ENCODE measurements around the gene KLK10. TPM values are rescaled to one million over a fixed set of nuclear protein-coding genes. Genes with fewer than 3 reads are reported as not detected.

The KLK10 gene
- total and polyA plus RNA-seq, 2 donors (not counting 3 experiments of a cell fraction or from before 2014, with no cell fraction given), result not detected

DNA sequence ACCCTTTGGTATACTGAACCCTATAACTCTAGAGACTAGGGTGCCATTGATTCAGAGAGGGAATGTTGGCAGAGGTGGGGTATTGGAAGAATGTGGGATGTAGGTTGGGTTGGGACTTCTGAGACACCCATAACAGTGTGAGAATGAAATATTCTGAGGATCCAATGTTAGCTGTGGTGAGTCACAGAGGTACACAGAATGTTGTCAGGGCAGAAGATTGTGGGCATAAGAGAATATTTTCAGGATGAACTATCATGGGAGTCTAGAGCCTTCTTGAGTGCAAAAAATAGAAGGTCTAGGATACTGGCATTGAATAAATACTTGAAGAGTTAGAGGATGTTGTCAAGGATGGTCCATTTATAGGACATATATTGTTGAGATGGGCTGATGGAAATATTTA is 36.4 kb upstream of the KLK10 start:
- H3K9me1 ChIP-seq (replicated peaks; ENCODE audit: control insufficient read depth, extremely low read depth, insufficient read depth, low read length), result no peaks in the 10 kb centered on the region
- H3K27ac ChIP-seq (ENCODE audit: insufficient read depth, low read depth, low read length), result no peak overlapping the region
- BruUV-seq (replicated peaks), result no TSS peak
- no peaks in the 10 kb centered on the region for H3K4me1 ChIP-seq (ENCODE audit: control insufficient read depth, extremely low read depth, insufficient read depth, low read length)
- H3K9ac ChIP-seq (replicated peaks; ENCODE audit: extremely low read depth, insufficient read depth, low read length), result no peak overlapping the region
- no peak for FAIRE-seq
- TF ChIP-seq POLR2A (IDR thresholded peaks at IDR 0.05; ENCODE audit: low read depth, low read length) (no peak), GATA2 (IDR thresholded peaks at IDR 0.05; ENCODE audit: insufficient read depth, insufficient read length, low read depth, low read length) (no peak), FOS (IDR thresholded peaks at IDR 0.05; ENCODE audit: borderline replicate concordance, insufficient read depth, low read length) (no peak), POLR2AphosphoS5 (IDR thresholded peaks at IDR 0.05; ENCODE audit: insufficient read depth, low read depth, low read length) (no peak), EZH2 (IDR thresholded peaks at IDR 0.05; ENCODE audit: borderline replicate concordance, low read depth, low read length, severe bottlenecking) (no peak), MYC (IDR thresholded peaks at IDR 0.05; ENCODE audit: low read depth, low read length) (no peak), JUN (IDR thresholded peaks at IDR 0.05; ENCODE audit: borderline replicate concordance, insufficient read depth, insufficient read length, low read depth) (no peak)
- TF ChIP-seq, protein P1, sequence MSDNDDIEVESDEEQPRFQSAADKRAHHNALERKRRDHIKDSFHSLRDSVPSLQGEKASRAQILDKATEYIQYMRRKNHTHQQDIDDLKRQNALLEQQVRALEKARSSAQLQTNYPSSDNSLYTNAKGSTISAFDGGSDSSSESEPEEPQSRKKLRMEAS (IDR thresholded peaks at IDR 0.05; ENCODE audit: insufficient read depth, insufficient read length), result no peak
- TF ChIP-seq, protein P2, sequence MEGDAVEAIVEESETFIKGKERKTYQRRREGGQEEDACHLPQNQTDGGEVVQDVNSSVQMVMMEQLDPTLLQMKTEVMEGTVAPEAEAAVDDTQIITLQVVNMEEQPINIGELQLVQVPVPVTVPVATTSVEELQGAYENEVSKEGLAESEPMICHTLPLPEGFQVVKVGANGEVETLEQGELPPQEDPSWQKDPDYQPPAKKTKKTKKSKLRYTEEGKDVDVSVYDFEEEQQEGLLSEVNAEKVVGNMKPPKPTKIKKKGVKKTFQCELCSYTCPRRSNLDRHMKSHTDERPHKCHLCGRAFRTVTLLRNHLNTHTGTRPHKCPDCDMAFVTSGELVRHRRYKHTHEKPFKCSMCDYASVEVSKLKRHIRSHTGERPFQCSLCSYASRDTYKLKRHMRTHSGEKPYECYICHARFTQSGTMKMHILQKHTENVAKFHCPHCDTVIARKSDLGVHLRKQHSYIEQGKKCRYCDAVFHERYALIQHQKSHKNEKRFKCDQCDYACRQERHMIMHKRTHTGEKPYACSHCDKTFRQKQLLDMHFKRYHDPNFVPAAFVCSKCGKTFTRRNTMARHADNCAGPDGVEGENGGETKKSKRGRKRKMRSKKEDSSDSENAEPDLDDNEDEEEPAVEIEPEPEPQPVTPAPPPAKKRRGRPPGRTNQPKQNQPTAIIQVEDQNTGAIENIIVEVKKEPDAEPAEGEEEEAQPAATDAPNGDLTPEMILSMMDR (IDR thresholded peaks at IDR 0.05; ENCODE audit: extremely low read depth in 1 of 2, insufficient read depth in 1 of 2, low read depth in 1 of 2, low read length in 2 of 2), result no peak
- H3K9me3 ChIP-seq (replicated peaks; ENCODE audit: control insufficient read depth, insufficient read depth, low read length), result no peaks in the 10 kb centered on the region
- H3K36me3 ChIP-seq (ENCODE audit: control insufficient read depth in 2 of 2, extremely low read depth in 1 of 2, insufficient read depth in 2 of 2, low read length in 2 of 2), result no peaks in the 10 kb centered on the region
- DNase-seq (ENCODE audit: low read depth, low spot score), result no peak
- H3K4me2 ChIP-seq (ENCODE audit: insufficient read depth, low read length), result no peak overlapping the region
- CTCF ChIA-PET, result no interaction called here
- no peaks in the 10 kb centered on the region for H3K79me2 ChIP-seq (ENCODE audit: control insufficient read depth, insufficient read depth, low read length)
- no peaks in the 10 kb centered on the region for H3K27me3 ChIP-seq (ENCODE audit: control insufficient read depth in 2 of 2, insufficient read depth in 2 of 2, low read length in 2 of 2)
- dilution Hi-C loops (cut with MboI; ENCODE audit: extremely low pct_ligation_motif_present, low sequenced_read_pairs) (no loop called here), intact Hi-C loops (cut with micrococcal nuclease) (no loop called here)
- no peak overlapping the region for H3K4me3 ChIP-seq (replicated peaks in 1 of 3; ENCODE audit: insufficient read depth in 1 of 3, low read depth in 1 of 3, low read length in 3 of 3)
- no peak overlapping the region for H2AFZ ChIP-seq (ENCODE audit: low read depth, low read length)
- H4K20me1 ChIP-seq (replicated peaks; ENCODE audit: control insufficient read depth, extremely low read depth, insufficient read depth, low read length), result no peaks in the 10 kb centered on the region
- POLR2A ChIA-PET, result no interaction called here

Measured in endothelial cell of umbilical vein (primary cell).